Measurements from ENCODE around the gene DYNC1H1.
A peak's percentile ranks its signal among the peaks of the same experiment; 100 is the strongest.

Gene DYNC1H1

DNA sequence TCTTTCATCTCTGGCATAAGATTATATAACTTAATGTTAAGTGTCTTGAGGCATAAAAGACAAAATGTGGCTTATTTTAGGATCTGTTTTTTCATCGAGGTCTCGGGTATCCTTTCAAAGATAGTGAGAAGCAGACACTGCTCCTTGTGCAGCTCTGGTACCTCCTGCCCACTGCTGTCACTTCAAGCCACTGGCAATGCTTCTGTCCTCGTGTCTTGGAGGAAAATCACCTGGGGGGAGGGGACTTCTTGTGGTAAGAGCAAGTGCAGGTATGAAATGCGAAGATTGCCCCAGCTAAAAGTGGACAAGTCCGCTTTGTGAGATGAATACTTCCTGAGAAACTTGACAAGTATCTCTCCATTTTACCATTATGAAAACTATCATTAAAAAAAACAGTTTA lies 37.8 kb upstream of the DYNC1H1 start:
- H3K4me3 ChIP-seq (ENCODE audit: severe bottlenecking) = no peak overlapping the region
- TF ChIP-seq, protein P1, sequence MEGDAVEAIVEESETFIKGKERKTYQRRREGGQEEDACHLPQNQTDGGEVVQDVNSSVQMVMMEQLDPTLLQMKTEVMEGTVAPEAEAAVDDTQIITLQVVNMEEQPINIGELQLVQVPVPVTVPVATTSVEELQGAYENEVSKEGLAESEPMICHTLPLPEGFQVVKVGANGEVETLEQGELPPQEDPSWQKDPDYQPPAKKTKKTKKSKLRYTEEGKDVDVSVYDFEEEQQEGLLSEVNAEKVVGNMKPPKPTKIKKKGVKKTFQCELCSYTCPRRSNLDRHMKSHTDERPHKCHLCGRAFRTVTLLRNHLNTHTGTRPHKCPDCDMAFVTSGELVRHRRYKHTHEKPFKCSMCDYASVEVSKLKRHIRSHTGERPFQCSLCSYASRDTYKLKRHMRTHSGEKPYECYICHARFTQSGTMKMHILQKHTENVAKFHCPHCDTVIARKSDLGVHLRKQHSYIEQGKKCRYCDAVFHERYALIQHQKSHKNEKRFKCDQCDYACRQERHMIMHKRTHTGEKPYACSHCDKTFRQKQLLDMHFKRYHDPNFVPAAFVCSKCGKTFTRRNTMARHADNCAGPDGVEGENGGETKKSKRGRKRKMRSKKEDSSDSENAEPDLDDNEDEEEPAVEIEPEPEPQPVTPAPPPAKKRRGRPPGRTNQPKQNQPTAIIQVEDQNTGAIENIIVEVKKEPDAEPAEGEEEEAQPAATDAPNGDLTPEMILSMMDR (IDR thresholded peaks at IDR 0.05; ENCODE audit: poor library complexity, severe bottlenecking) = no peak
- ATAC-seq (ENCODE audit: low read depth) (no peak), DNase-seq (ENCODE audit: low spot score) (no peak)
- H3K27me3 ChIP-seq (ENCODE audit: insufficient read depth, poor library complexity, severe bottlenecking) = no peaks in the 10 kb centered on the region
- peaks cover 9% of the 10 kb centered on the region; the same call in 1 of the 2 replicates for H3K36me3 ChIP-seq (ENCODE audit: low read depth)
- no peaks in the 10 kb centered on the region for H3K4me1 ChIP-seq (ENCODE audit: insufficient read depth, poor library complexity, severe bottlenecking)
- H3K27ac ChIP-seq (ENCODE audit: poor library complexity, severe bottlenecking) = no peak overlapping the region
- H3K9me3 ChIP-seq (ENCODE audit: severe bottlenecking) = no peaks in the 10 kb centered on the region

DNA sequence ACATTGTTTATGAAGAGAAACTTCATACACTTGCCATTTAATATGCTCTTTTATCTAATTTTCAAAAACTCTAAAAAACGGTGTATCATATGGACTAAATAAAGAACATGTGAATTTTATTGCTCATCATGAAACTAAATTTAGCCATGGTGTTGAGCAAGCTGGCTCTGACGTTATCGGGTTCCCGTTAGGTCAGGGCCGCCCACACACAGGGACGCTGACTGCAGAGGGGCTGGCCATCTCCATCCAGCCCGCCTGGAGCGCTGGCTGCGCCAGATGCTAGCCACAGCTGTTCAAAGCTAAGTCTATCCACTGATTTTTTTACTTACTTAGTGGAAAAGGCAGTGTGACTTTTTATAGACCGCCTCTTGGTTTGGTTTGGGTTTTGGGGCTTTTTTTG lies 36.5 kb upstream of the DYNC1H1 start:
- peak; percentile 48; the same call in 2 of the 3 replicates for ATAC-seq (ENCODE audit: low read depth)
- Histone ChIP-seq H3K27me3 (ENCODE audit: insufficient read depth, poor library complexity, severe bottlenecking) (no peaks in the 10 kb centered on the region), H3K4me1 (ENCODE audit: insufficient read depth, poor library complexity, severe bottlenecking) (no peaks in the 10 kb centered on the region), H3K36me3 (ENCODE audit: low read depth) (peaks cover 3% of the 10 kb centered on the region; the same call in 1 of the 2 replicates), H3K27ac (ENCODE audit: poor library complexity, severe bottlenecking) (no peak overlapping the region), H3K9me3 (ENCODE audit: severe bottlenecking) (no peaks in the 10 kb centered on the region), H3K4me3 (ENCODE audit: severe bottlenecking) (no peak overlapping the region)
- DNase-seq (ENCODE audit: low spot score) = no peak
- TF ChIP-seq, protein P1 (IDR thresholded peaks at IDR 0.05; ENCODE audit: poor library complexity, severe bottlenecking) = no peak

DNA sequence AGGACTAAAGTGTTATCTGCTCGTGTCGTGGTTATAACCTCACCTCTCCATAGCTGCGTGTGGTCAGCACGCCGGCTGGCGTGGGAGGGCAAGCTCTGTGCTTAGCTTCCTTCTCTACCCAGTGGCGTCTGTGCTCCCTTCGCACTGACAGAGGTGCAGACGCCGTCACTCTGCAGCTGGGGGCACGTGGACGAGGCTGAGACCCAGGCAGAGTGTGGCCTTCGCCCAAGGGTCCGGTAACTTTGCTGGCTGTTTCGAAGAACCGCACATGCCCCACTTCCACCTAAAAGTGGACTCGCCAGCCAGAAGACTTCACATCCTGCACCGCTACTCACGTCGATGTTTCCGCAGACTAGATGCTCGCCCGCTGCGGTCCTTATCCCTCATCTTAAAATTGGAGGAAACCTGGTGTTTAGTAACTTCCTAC lies 35.9 kb upstream of the DYNC1H1 start:
- DNase-seq (ENCODE audit: low spot score) = no peak
- Histone ChIP-seq H3K4me1 (ENCODE audit: insufficient read depth, poor library complexity, severe bottlenecking) (no peaks in the 10 kb centered on the region), H3K27me3 (ENCODE audit: insufficient read depth, poor library complexity, severe bottlenecking) (no peaks in the 10 kb centered on the region), H3K27ac (ENCODE audit: poor library complexity, severe bottlenecking) (no peak overlapping the region), H3K36me3 (ENCODE audit: low read depth) (peaks cover 3% of the 10 kb centered on the region; the same call in 1 of the 2 replicates), H3K9me3 (ENCODE audit: severe bottlenecking) (no peaks in the 10 kb centered on the region), H3K4me3 (ENCODE audit: severe bottlenecking) (no peak overlapping the region)
- TF ChIP-seq, protein P1 (IDR thresholded peaks at IDR 0.05; ENCODE audit: poor library complexity, severe bottlenecking) = no peak
- no peak for ATAC-seq (ENCODE audit: low read depth)

DNA sequence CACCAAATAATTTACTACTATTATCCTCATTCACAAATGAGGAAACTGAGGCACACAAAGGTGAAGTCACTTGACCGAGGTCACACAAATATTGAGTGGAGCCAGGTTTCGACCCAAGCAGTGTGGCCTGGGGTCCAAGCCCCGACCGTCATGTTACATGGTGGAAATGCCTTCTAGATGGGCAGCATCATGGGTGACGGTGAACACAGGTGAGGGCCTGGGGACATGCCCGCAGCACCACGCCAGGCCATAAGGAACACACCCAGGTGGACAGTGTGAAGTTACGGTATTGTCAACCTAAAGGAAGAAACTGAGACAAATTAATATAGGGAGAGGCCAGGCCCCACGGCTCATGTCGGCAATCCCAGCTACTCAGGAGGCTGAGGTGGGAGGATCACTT lies 35.3 kb upstream of the DYNC1H1 start:
- no peaks in the 10 kb centered on the region for H3K9me3 ChIP-seq (ENCODE audit: severe bottlenecking)
- no peaks in the 10 kb centered on the region for H3K4me1 ChIP-seq (ENCODE audit: insufficient read depth, poor library complexity, severe bottlenecking)
- DNase-seq (ENCODE audit: low spot score) = no peak
- no peaks in the 10 kb centered on the region for H3K27me3 ChIP-seq (ENCODE audit: insufficient read depth, poor library complexity, severe bottlenecking)
- TF ChIP-seq, protein P1 (IDR thresholded peaks at IDR 0.05; ENCODE audit: poor library complexity, severe bottlenecking) = no peak
- no peak for ATAC-seq (ENCODE audit: low read depth)
- H3K36me3 ChIP-seq (ENCODE audit: low read depth) = 0 out of 2 replicates have a peak, but pooled peaks cover 3% of the 10 kb centered on the region
- no peak overlapping the region for H3K27ac ChIP-seq (ENCODE audit: poor library complexity, severe bottlenecking)
- H3K4me3 ChIP-seq (ENCODE audit: severe bottlenecking) = no peak overlapping the region

DNA sequence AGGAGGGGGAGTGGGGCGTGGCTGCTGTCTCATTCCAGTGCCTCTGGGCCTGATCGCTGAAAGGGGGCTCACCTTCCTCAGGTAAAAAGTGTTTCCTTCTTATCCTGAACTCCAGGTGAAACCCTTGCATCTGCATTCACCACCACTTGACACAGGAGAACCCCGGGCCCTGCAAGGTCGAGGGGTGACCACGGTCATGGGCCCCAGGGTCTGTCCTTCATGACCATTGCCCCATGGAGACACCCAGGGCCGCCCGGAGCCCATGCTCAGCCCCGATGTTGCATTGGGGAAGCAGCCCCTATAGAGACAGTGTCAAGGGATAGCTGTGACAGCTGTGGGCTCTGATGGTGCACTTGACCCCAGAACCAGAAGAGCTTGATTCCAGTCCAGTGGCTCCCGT lies 34.4 kb upstream of the DYNC1H1 start:
- no peak overlapping the region for H3K27ac ChIP-seq (ENCODE audit: poor library complexity, severe bottlenecking)
- H3K9me3 ChIP-seq (ENCODE audit: severe bottlenecking) = no peaks in the 10 kb centered on the region
- DNase-seq (ENCODE audit: low spot score) (no peak), ATAC-seq (ENCODE audit: low read depth) (peak; percentile 17; the same call in 1 of the 3 replicates)
- 0 out of 2 replicates have a peak, but pooled peaks cover 3% of the 10 kb centered on the region for H3K36me3 ChIP-seq (ENCODE audit: low read depth)
- TF ChIP-seq, protein P1 (IDR thresholded peaks at IDR 0.05; ENCODE audit: poor library complexity, severe bottlenecking) = no peak
- H3K4me3 ChIP-seq (ENCODE audit: severe bottlenecking) = no peak overlapping the region
- no peaks in the 10 kb centered on the region for H3K4me1 ChIP-seq (ENCODE audit: insufficient read depth, poor library complexity, severe bottlenecking)
- no peaks in the 10 kb centered on the region for H3K27me3 ChIP-seq (ENCODE audit: insufficient read depth, poor library complexity, severe bottlenecking)

Measured in RWPE2 (cell line).